H1 (cell line): ENCODE data around the gene FRMD4A.

Experiments
- CTCF ChIP-seq, 3 experiments: IDR thresholded peaks; 1 replicate in 2 of 3; 2 replicates in 1 of 3; pipeline versions ENCODE4 v1.5.1 to v1.6.1; 2011; ENCODE audit warnings: low read length in 3 of 3, mild to moderate bottlenecking in 3 of 3, inconsistent platforms in 2 of 3, low read depth in 1 of 3, moderate library complexity in 1 of 3; ENCODE audit not compliant: insufficient read depth in 1 of 3; ENCODE audit errors: control extremely low read depth in 1 of 3
- EGR1 ChIP-seq: IDR thresholded peaks from 2 replicates; pipeline ENCODE4 v1.6.1; 2011; ENCODE audit warnings: low read depth, low read length, borderline replicate concordance
- EP300 ChIP-seq, 2 experiments: IDR thresholded peaks; 1 replicate in 1 of 2; 2 replicates in 1 of 2; pipeline ENCODE4 v1.6.1; 2011 to 2012; ENCODE audit warnings: low read depth in 2 of 2, low read length in 2 of 2, mild to moderate bottlenecking in 2 of 2, borderline replicate concordance in 1 of 2, inconsistent platforms in 1 of 2, moderate library complexity in 1 of 2
- EZH2 ChIP-seq: fragments of 200-600 bp; sonication (generic); IDR thresholded peaks from 2 replicates; pipeline ENCODE4 v1.7.1; 2012; ENCODE audit warnings: low read depth, mild to moderate bottlenecking, moderate library complexity, low read length, inconsistent platforms; ENCODE audit not compliant: severe bottlenecking
- GABPA ChIP-seq: IDR thresholded peaks from 2 replicates; pipeline ENCODE4 v1.6.1; 2011; ENCODE audit warnings: mild to moderate bottlenecking, low read length, moderate library complexity, borderline replicate concordance; ENCODE audit not compliant: insufficient read depth
- MAX ChIP-seq: IDR thresholded peaks from 2 replicates; pipeline ENCODE4 v1.6.1; 2012; ENCODE audit warnings: inconsistent platforms
- PHF8 ChIP-seq: fragments of 200-600 bp; sonication (generic); conservative IDR thresholded peaks from 2 replicates; pipeline ENCODE4 v1.7.1; 2012; ENCODE audit warnings: low read depth, mild to moderate bottlenecking, inconsistent platforms, low read length, moderate library complexity
- POLR2A ChIP-seq, 2 experiments: IDR thresholded peaks; 1 replicate in 1 of 2; 2 replicates in 1 of 2; pipeline ENCODE4 v1.6.1; 2011; ENCODE audit warnings: low read depth in 2 of 2, low read length in 2 of 2, mild to moderate bottlenecking in 2 of 2; ENCODE audit errors: control extremely low read depth in 1 of 2
- POLR2AphosphoS5 ChIP-seq: IDR thresholded peaks from 2 replicates; pipeline ENCODE4 v1.6.1; 2011; ENCODE audit warnings: low read depth, low read length
- RAD21 ChIP-seq, 2 experiments: IDR thresholded peaks in 1 of 2; conservative IDR thresholded peaks in 1 of 2; 2 replicates each; pipeline ENCODE4 v1.6.1; 2011; ENCODE audit warnings: low read depth in 2 of 2, low read length in 2 of 2, improper control_type of control experiment in 1 of 2, inconsistent platforms in 1 of 2, mild to moderate bottlenecking in 1 of 2, moderate library complexity in 1 of 2

- TF ChIP-seq MAX: no peak
- TF ChIP-seq CTCF (IDR thresholded peaks at IDR 0.05; ENCODE audit: control extremely low read depth in 1 of 3, insufficient read depth in 1 of 3, low read depth in 1 of 3, low read length in 3 of 3): no peak
- no peak for TF ChIP-seq GABPA
- no peak for TF ChIP-seq RAD21 (IDR thresholded peaks at IDR 0.05 in 1 of 2, conservative IDR thresholded peaks at IDR 0.05 in 1 of 2; ENCODE audit: low read depth in 2 of 2, low read length in 2 of 2)
- TF ChIP-seq POLR2A (IDR thresholded peaks at IDR 0.05; ENCODE audit: control extremely low read depth in 1 of 2, low read depth in 2 of 2, low read length in 2 of 2): no peak
- TF ChIP-seq PHF8: no peak
- no peak for TF ChIP-seq POLR2AphosphoS5
- TF ChIP-seq EZH2: no peak
- TF ChIP-seq EGR1: no peak
- TF ChIP-seq EP300 (IDR thresholded peaks at IDR 0.05; ENCODE audit: borderline replicate concordance in 1 of 2, low read depth in 2 of 2, low read length in 2 of 2): no peak
These were observed 670.2 kb downstream of the FRMD4A start for GRCh38 chr10:13660551-13660920.
